HEK293 (cell line): ENCODE results near the gene BZW2.

Source experiments
- ZNF292 ChIP-seq: fragments of 450-650 bp; formaldehyde crosslinking; IDR thresholded peaks from 2 replicates; pipeline ENCODE4 v1.5.1; 2016; ENCODE audit warnings: low read depth, missing biosample characterization, missing genetic modification characterization, borderline replicate concordance
- ZNF510 ChIP-seq: fragments of 450-650 bp; formaldehyde crosslinking; IDR thresholded peaks from 2 replicates; pipeline ENCODE4 v1.5.1; 2018; ENCODE audit warnings: mild to moderate bottlenecking, missing genetic modification characterization, missing biosample characterization; ENCODE audit not compliant: insufficient replicate concordance
- ZNF768 ChIP-seq: fragments of 450-650 bp; formaldehyde crosslinking; IDR thresholded peaks from 2 replicates; pipeline ENCODE4 v1.5.1; 2018; ENCODE audit warnings: missing biosample characterization, mild to moderate bottlenecking, missing genetic modification characterization
- ZNF843 ChIP-seq: fragments of 450-650 bp; formaldehyde crosslinking; IDR thresholded peaks from 2 replicates; pipeline ENCODE4 v1.5.1; 2016; ENCODE audit warnings: missing biosample characterization, missing genetic modification characterization
- TF ChIP-seq, protein P1 (sequence below): fragments of 450-650 bp; formaldehyde crosslinking; IDR thresholded peaks from 2 replicates; pipeline ENCODE4 v1.5.1; 2016; ENCODE audit warnings: missing biosample characterization, missing genetic modification characterization
- TF ChIP-seq, protein P2 (sequence below): fragments of 450-650 bp; formaldehyde crosslinking; IDR thresholded peaks from 2 replicates; pipeline ENCODE4 v1.5.1; 2016; ENCODE audit warnings: missing biosample characterization, missing genetic modification characterization

DNA sequence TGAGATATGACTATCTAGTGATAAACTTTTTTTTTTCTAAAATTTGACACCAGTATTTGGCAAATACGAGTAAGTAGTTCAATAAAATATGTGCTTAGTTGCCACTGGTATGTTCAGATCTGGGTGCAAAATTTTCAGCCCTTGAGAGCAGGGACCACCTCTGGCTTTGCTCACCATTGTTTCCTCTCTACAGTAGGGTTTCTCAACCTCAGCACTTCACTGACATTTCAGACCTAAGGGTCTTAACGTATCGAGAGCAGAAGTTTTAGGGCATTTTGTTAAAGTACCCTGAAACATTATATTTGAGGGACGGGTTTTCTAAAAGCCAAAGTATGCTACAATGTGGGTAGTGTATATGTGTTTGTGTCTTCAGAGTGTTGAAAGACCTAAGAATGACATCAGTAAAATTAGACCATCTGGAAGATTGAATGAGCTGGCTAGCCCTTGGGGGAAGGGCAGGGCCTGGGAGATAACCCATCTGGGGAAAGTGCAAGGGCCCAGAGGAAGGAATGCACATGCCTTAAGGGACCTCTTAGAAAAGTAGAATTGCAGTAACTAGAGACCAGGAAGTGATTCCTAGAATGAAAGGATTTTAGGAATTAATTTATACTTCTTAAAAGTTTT is 11.8 kb downstream of the BZW2 start:
- TF ChIP-seq, protein P1, sequence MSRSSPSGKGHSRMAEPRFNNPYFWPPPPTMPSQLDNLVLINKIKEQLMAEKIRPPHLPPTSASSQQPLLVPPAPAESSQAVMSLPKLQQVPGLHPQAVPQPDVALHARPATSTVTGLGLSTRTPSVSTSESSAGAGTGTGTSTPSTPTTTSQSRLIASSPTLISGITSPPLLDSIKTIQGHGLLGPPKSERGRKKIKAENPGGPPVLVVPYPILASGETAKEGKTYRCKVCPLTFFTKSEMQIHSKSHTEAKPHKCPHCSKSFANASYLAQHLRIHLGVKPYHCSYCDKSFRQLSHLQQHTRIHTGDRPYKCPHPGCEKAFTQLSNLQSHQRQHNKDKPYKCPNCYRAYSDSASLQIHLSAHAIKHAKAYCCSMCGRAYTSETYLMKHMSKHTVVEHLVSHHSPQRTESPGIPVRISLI (tag by site-specific recombination): no peak
- TF ChIP-seq ZNF510 (no peak), ZNF768 (tag by site-specific recombination) (no peak), ZNF843 (no peak), ZNF292 (no peak)
- TF ChIP-seq, protein P2, sequence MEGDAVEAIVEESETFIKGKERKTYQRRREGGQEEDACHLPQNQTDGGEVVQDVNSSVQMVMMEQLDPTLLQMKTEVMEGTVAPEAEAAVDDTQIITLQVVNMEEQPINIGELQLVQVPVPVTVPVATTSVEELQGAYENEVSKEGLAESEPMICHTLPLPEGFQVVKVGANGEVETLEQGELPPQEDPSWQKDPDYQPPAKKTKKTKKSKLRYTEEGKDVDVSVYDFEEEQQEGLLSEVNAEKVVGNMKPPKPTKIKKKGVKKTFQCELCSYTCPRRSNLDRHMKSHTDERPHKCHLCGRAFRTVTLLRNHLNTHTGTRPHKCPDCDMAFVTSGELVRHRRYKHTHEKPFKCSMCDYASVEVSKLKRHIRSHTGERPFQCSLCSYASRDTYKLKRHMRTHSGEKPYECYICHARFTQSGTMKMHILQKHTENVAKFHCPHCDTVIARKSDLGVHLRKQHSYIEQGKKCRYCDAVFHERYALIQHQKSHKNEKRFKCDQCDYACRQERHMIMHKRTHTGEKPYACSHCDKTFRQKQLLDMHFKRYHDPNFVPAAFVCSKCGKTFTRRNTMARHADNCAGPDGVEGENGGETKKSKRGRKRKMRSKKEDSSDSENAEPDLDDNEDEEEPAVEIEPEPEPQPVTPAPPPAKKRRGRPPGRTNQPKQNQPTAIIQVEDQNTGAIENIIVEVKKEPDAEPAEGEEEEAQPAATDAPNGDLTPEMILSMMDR: no peak
